GF-D8 (cell line): Measurements from ENCODE around the gene SIAH3.

Source experiments
- DNase-seq: peaks from one replicate; lab custom pipeline; 2025; lab: John Stamatoyannopoulos, UW

Gene SIAH3

GRCh38 chr13:45823583-45823982 lies 28.0 kb downstream of the SIAH3 start:
- no peak for DNase-seq

DNA sequence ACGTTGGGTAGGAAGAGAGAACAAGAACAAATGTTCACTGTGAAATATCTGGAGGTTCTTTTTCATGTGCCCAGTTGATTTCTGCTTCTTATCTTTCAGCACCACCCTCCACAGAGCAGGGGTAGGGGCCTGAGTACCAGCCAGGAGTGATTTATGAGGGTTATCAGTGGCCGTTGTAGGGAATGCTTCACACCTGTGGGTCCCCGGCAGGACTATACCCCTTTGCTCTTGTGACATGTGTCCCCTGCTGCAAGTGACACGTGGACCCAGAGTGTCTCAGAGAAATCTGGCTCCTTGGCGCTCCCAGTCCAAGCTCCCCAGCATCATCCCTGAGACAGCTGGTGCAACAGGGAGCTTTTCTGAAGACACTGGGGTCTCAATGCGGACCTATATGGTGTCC lies 29.7 kb downstream of the SIAH3 start:
- DNase-seq = no peak

DNA sequence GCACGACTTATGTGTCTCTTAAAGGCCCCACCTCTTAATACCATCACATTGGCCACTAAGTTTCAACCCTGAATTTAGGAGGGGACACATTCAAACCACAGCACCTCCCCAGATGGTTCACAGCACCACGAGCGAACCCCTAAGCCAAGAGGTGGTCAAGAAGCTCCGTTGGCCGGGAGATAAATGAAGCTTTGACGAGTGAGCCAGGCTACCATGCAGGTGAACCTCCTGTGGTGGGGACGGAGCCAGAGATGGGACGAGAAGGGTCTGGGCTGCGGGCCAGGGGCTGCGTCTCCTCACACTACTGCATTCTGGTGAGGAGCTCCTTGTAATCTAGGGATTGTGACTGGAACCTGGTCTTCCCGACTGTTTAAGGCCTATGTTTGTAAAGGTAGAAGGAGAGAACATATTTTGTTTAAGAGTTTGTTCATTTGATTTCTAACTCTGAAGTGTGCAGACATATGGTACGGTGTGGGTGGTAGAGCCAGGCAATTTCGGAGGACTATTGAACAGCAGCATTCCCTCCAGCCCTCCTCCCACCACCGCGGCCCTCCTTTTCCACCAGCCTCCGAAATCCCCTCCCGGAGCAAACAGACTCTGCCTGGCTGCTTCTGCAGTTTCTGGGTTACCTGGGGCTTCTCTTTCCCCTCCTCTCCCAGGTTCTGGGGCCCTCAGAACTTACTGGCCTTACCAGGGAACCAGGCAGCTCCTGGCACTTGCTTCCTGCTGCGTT lies 31.3 kb downstream of the SIAH3 start:
- DNase-seq = no peak

- DNase-seq = no peak
These were observed 33.7 kb downstream of the SIAH3 start for GRCh38 chr13:45817833-45818232.

DNA sequence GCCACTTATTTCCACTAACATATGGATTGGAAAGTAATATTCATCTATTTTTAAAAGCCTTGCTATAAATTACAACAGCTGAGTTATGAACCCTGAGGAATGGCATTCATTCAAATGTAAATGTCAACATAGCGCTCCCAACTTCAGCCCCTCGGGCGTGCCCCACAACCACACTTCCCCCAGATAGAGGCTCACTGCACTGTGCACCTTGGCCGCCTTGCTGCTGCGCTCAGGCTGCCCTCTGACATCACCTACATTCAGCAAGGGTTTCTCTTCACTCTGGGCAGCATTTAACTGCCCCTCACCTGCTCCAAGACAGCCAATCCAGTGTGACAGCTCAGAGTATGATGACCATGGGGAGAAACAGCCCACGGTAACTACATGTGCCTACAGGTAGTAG lies 35.1 kb downstream of the SIAH3 start:
- DNase-seq = no peak

DNA sequence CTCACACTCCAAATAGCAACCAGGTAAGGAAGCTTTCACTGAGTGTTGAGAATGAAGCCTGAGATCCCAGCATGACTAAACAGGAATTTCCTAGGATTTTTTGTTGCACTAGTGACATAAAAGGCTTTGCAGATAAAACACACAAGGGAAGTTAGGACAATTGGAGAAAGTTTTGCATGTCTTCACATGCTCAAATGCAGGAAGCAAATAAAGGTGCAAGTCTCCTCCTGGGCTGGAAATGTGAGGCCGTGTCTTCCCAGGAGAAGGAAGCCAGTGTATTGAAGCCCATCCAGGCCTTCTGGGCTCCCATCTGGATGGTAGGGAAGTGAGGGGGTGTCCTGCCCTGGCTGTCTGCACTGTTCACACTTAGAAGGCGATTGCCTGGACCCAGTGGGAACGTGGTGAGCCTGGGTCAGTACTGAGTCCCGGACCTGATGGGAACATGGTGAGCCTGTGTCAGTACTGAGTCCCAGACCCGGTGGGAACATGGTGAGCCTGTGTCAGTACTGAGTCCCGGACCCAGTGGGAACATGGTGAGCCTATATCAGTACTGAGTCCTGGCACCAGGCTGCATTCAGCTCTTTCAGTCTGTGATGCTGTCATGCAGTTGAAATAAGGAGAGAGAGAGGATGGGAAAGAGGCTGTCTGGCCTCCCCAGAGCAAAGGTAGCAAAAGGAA lies 38.7 kb downstream of the SIAH3 start:
- no peak for DNase-seq

GRCh38 chr13:45811891-45812694 lies 39.5 kb downstream of the SIAH3 start:
- DNase-seq = no peak

DNA sequence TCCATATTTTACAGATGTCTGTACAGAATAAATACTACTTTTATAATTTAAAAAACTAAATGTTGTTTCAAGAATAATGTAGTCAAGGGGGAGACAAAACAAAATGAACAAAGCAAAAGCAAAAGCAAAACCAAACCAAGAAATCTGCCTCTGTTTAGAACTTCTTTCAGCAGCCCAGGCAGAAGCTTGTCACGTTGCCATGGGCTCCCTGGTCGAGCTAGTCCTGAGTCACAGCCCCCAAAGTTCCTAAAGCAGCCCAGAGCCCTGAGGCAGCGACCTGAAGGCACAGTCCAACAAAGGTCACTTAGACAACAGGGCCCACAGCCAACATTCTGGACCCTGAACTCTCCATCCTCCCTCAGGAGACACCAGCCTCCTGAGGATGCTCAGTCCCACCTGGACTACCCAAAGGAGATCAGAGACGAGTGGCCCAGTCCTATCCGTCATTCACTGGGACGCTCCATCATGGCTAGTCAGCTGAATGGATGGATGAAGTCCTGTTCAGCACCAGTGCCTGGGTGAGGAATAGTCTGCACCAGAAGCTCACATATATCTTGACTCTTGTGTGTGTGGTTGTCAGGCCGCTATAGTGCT lies 41.7 kb downstream of the SIAH3 start:
- DNase-seq = no peak

DNA sequence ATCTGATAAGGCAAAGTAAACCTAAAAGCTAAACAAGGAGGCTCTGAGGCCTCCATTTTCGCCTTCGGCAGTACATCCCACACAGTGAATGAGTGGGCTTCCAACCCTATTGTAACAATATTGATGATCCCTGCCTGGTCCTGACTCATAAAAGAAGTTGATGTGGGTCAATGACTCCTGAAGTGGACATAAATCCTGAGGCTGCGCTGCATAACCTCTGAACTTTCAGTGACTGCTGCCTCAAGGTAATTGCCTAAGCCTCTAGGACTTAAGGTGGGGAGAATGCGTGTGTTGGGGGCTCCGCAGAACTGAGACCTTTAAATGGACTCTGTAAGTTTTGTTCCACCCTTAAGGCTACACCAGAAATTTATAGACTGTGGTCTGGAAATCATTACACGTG lies 42.6 kb downstream of the SIAH3 start:
- no peak for DNase-seq

DNA sequence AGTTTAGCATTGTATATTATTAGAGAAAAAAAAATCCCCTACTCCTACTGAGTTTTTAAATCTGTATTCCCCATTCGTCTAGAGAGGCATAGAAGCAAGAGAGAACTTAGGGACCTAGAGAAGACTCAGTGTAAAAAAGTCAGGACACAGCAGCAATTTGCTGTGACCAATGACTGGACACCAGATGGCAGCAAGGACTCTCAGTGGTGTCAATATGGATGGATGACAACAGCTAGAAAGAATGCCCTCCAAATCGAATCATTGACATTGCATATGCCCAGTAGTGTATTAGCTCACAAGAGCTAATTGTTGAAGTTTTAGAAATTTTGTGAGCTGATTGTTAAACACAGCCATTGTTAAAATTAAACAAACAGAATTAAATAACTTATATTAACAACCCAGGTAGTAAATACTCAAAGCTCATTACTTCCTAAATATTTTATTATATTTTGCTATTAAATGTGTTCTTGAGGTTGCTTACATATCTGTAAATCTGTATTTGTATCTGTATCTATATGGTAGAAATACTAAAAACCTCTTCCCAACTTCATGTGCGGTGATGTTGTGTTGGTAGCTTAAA lies 43.9 kb downstream of the SIAH3 start:
- peak; percentile 36 for DNase-seq

GRCh38 chr13:45800485-45800884 lies 51.1 kb downstream of the SIAH3 start:
- no peak for DNase-seq

DNA sequence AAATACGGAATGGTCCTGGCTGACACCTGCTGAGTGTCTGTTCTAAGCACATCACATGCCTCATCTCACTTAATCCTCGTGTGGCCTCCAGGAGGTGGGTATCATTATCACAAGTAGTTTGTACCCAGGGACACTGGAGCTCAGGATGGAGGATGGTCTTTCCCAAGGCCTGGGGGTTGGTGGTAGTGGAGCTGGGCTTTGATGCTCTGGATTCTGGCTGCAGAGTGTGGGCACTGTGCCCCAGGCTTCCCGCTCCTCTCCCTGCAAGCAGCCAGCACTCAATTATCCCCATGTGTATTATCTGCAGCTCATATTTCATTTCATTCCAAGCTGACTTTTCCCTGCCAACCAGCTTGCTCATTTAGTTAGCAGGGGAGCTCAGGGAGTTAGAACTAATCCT lies 52.1 kb downstream of the SIAH3 start:
- DNase-seq = no peak

GRCh38 chr13:45798851-45799250 lies 52.7 kb downstream of the SIAH3 start:
- DNase-seq = no peak

DNA sequence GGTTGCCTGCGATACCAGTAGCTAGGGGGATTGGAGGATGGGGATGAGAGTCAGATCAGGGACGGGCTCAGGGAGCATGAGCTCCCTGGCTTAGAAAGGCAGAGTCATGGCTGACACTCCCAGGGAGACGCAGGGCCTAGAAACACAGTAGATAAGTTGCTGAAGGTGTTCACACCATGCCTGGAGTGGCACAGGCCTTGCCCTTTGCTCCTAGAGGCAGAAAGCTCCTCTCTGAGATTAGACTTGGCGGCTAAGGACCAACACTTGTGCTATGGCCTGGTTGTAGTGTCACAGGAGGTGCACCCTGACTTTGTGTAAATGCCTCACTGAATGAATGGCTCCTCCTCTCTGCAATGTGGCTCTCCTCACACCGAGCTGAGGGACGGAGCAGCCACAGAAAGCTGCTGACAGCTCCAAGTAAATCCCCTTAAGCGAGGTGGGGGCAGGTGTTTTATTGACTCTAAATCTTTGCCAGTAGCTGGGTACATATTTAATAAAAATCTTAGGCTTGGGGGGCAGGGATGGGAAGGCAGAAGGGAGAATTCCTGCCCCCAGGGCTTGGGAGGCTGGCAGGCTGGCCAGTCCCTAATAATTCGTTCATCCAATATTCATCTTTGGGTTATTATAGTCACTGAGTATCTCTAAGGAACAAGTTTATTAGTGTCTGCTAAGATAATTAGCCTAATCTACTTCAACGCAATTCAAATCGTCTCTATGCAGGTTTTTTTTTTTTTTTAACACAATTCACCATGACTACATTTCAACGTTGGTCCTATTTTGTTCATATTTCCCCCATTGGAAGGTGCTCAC lies 54.9 kb downstream of the SIAH3 start:
- DNase-seq = no peak

GRCh38 chr13:45792827-45793303 lies 58.7 kb downstream of the SIAH3 start:
- DNase-seq = no peak

- no peak for DNase-seq
These were observed 63.5 kb downstream of the SIAH3 start for GRCh38 chr13:45788011-45788410.

GRCh38 chr13:45787346-45787745 lies 64.2 kb downstream of the SIAH3 start:
- no peak for DNase-seq

DNA sequence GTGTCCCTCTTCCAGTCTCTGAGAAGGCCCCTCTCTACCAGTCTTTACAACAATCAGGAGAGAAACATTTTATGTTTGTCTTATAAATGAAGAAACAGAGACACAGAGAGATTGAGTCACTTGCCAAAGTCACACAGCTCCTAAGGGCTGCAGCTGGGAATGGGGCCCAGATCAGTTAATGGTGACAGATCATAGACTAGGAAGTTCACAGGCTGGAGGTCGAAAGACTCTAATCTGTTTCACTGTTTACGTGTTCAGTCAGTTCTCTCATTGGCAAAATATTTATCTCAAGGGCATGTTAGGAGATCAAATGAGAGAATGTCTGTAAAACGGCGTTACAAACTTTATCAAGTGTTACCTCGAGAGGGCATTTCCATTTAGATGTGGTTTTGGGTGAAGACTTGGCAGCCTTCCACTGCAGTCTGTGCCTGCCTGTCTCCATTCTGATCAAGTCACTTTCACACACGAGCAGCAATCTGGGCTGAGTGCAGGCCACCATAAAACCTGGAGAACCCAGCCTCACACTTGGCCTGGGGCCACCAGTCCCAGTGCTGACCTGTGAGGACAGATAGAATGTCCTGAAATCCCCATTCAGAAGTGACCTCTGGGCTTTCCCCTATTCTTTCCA lies 65.1 kb downstream of the SIAH3 start:
- DNase-seq = no peak

GRCh38 chr13:45784755-45785675 lies 66.5 kb downstream of the SIAH3 start:
- DNase-seq = no peak
